HG02943 (cell line): Measurements from ENCODE around the gene RNF20.
"Not testable (repeated sequence)": the region's sequence is repeated elsewhere in the genome, so short reads cannot be mapped to it uniquely, and the experiment has no call there.

Experiments used
- ATAC-seq: cut with Tn5 transposase; IDR thresholded peaks from one replicate; pipeline ENCODE4 v1.9.1; 2021; ENCODE audit warnings: mild to moderate bottlenecking, low read depth, moderate library complexity; ENCODE audit not compliant: unreplicated experiment

The RNF20 gene

DNA sequence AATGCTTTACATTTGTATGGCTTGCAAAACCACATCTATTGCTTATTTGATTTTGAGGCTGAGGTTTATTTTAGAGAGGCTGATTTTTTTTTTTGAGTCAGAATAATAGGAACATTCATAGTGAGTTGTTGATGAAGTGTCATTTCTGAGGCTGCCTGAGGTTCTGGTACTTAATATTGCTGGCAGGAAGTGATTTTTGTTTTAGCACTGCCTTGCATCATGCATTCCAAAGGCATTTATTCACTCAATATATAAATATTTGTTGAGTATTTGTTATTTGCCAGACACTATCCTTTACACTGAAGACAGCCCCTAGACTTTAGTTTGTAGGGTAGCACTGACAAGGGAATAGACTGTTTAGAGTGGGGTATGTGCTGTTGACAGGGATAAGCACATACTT lies 2.7 kb downstream of the RNF20 start:
- ATAC-seq = no peak

DNA sequence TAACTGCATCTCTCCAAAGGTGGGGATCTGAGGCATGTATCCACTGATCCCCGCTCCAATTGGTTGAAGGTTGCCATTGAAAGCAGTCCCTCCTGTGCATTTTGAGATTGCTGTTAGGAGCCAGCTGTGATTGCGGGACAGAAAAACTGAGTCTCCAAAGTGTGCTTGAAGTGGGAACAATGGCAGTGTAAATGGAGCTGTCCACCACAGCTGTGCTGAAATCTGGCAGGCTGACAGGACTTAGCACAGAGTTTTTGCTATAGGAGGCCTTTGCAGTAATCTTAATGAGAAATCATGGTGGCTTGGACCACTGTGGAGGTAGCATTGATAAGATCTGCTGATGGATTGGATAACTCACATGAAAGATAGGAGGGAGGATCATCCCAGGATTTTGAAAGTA lies 3.3 kb downstream of the RNF20 start:
- ATAC-seq = no peak

DNA sequence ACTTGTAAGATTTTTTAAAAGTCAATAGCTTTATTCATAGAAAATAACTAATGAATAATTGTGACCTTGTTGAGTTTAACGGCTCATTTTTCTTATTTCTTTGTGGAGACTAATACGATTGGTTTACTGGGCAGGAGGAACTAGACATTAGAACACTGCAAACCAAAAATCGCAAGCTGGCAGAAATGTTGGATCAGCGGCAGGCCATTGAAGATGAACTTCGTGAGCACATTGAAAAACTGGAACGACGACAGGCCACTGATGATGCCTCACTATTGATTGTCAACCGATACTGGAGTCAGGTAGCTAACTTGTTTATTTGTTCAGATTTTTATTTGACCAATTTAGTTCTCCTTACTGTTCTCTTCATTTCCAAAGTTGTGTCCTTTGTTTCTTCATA lies 6.4 kb downstream of the RNF20 start:
- ATAC-seq = no peak

DNA sequence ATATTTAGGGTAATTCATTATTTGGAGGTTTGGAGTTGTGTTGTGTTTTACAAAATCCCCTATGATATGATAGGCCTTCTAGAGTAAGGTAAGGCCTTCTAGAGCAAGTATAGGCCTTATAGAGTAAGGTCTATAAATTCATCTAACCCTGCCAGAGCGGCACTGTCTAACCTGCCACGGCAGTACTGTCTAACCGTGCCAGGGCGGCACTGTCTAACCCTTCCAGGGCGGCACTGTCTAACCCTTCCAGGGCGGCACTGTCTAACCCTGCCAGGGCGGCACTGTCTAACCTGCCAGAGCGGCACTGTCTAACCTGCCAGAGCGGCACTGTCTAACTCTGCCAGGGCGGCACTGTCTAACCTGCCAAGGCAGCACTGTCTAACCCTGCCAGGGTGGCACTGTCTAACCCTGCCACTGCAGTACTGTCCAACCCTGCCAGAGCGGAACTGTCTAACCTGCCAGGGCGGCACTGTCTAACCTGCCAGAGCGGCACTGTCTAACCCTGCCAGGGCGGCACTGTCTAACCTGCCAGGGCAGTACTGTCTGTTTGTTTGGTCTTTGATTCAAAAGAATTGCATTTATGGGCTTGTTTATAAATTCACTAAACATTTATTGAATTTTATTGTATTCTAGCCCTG lies 9.6 kb downstream of the RNF20 start:
- ATAC-seq = no peak

DNA sequence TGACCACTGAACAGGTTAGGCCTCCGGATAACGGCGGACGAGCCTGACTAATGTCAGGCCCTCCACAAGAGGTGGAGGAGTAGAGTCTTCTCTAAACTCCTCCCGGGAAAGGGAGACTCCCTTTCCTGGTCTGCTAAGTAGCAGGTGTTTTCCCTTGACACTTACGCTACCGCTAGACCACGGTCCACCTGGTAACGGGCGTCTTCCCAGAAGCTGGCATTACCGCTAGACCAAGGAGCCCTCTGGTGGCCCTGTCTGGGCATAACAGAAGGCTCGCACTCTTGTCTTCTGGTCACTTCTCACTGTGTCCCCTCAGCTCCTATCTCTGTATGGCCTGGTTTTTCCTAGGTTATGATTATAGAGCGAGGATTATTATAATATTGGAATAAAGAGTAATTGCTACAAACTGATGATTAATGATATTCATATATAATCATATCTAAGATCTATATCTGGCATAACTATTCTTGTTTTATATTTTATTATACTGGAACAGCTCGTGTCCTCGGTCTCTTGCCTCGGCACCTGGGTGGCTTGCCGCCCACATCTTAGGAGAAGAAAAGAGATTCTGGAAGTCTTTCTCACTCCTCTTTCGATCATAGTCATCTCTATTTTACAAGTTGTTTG lies 15.9 kb downstream of the RNF20 start:
- not testable (repeated sequence) for ATAC-seq

DNA sequence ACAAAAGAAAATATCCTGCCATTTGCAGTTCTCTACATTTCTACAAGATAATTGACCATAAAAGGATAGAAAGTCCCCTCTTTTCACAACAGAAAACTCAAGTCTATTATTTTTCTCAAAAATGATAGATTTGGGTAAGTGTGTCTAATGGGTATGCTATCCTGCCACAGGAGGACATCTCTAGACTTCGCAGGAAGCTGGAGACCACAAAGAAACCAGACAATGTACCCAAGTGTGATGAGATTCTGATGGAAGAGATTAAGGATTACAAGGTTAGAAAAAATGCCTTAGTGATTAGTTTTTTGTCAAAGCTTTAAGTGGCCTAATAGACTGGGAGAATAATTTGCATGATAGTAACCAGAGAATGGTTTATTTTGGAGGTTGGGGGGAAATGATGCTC lies 28.1 kb downstream of the RNF20 start:
- no peak for ATAC-seq

DNA sequence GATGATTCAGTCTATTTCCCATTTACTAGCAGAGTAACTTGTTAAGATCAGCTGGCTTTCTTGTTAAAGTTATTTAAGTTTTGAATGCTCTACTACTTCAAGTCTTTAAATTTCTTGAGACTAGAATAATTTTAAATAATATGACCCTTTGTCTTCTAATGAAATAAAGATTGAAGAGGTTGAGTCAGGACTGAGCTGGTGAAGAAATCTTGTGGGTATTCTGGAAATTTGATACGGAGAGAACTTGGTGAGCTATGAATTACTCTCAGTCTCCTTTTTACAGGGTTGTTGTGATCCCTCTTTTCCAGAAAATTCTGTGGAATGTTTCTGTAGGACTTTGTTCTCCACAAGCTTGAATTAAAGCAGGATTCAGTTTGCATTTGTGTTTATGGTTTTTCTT lies 29.3 kb downstream of the RNF20 start:
- no peak for ATAC-seq

DNA sequence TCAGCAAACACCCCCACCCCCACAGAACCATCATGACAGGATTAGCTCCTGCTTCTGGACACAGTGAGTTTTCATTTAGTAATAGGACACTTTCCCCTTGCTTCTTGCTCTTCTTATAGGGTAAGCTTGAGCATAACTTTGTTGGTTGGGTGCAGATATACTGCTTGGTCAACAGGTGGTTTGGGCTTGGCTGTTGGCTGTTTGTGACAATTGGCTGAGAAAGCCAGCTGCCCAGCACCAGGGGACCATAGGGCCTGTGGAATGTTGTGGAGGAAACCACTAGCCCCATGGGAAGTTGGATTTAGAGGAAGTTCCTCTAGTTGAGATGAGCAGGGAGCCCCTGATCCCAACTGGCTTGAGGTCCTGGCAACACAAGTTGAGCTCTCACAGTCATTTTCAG lies 30.6 kb downstream of the RNF20 start:
- ATAC-seq = no peak

DNA sequence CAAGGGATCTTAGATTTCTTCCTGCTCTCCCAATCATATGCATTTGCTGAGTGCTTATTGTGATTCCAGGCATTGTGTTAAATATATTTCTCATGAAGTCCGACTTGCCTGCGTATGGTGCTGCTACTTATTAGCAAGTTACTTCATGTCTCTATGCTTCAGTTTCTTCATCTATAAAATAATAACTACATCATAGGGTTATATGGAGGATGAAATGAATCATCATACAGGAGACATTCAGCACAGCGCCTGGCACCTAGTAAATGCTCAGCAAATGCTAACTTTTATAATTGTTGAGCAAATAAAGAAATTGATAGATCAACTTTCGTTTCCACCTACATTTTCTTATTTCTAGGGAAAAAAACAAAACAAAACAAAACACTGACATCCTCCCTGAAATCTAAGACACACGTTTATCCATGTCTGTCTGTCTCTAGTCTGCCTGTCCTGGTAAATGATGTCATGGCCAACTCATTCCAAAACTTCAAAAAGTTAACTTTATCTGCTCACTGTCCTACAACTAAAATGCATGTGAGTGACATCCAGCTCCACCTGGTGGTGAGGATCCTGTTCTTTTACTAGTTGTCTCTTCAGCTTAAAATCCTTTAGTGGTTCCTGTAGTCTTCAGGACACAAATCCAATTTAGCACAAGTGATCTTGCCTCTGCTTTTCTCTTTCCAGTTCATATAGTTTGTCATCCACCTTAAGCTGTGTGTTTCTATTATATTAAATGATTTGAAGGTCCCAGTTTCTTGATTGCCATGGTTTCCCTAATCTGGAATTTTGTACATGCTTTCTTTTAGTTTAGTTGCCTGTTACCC lies 33.5 kb downstream of the RNF20 start:
- ATAC-seq = no peak

DNA sequence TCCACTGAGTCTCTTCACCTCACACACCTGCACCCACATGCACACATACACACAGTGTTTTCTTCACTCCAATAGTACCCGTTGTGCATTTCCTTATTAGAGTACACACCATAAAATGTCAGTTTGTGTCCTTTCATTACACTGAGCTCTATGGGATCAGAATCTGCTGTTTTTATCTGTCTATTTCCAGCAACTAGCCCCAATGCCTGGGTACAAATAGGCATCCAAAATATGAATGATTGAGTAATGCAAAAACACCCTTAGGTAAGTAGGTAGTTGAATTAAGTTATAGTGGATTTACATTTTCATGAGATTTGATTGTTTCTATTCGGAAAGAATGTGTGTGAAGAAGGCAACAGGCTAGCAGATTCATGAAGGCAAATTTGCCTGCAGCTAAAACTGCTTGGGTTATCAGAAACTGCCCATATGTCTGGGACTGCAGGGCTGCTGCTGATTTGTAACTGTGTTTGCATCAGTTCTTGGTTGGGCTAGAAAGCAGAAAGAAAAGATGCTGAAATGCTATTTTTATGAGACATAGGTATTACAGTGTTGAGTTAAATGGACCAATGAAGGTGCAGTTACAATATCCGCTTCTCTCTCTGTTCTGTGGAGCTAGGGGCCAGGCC lies 34.2 kb downstream of the RNF20 start:
- no peak for ATAC-seq

DNA sequence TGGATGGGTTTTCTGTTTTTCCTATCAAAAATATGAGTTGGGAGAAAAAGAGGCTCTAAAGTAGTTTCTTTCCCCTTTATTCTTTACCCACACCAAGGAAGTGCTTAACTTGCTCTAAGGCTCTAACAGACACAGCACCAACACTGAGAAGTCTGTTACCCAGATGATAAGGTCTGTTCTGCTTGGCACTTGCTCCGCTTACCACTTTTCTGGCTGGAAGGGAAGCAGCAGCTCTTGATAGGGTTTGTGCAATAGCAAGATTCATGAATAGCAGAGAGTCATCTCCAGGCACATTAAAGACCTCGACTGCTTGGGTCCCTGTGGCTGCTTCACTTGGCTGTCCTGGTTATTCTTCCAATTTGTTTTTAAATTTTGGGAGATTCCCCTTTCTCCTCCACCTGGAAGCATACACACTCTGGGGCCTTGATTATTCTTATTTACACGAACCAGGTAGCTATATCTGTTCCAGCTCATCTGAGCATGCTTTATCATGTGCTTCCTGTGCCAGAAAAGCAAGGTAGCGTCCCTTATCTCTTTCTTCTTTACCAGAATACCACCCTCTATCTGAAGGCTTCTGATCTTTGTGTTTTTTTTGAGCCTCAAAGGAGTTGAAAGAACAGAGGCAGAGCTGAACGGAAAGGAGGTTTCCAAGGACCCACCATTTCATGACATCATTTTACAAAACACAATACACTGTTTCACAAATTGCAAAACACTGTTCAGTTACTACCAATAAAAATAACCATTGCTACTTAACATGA lies 36.3 kb downstream of the RNF20 start:
- ATAC-seq = no peak

DNA sequence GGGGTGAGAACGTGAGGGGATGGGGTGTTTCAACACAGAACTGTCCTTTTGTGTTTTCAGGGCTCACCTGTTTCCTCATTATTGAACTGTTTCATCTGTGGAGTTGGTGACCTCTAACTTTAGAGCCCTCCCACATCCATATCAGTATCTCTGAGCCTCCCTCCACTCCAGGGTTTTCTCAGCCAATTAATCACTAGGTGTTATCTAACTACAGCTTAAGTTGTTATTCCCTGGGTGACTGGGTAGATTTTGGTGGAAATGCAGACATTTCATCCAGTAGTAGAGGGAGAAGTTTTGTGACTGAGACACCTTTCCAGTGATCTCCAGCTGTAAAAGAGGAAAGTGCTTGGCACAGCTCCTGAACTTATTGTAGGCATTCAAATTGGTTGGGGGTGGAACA lies 37.5 kb downstream of the RNF20 start:
- ATAC-seq = no peak

DNA sequence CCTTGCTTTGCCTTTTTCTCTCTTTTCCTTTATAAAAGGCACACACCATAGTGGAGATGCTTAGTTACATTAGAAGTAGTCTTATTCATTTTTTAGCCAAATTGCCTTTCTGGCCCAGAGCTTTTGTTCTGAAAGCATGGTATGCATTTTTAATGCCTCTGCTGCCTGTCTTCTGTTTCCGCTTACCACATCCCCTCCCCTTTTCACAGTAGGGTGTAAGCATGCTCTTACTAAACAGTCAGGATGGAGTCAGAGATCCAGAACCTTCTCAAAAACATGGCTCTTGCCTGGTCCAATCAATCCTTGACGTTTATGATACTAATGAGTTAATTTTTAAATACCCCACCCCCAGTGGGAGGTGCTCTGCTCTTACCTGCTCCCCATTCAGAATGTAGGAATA lies 38.7 kb downstream of the RNF20 start:
- no peak for ATAC-seq

DNA sequence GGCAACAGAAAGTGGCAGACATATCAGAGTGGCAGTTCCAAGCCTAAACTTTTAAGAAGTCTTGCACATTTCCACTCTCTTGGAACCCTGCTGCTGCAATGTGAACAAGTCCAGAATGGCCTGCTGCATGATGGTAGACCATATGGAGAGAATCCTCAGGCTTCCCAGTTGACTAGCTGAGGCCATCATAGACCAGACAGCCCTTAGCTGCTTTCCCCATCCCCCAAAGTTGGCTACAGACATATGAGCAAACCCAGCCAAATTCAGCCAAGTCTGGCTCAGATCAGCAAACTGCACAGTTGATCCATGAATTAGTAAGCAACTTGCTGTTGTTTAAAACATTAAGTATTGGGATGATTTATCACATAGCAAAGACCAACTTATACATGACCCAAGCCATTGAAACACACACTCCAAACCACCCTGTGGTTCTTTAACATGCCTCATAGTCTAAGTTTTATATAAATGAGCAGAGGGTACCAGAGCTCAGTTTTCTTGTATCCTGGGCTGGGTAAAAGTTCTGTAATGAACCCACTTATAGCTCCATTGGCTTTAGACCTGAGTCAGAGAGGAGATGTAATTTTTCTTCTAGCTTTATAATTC lies 41.2 kb downstream of the RNF20 start:
- ATAC-seq = no peak

DNA sequence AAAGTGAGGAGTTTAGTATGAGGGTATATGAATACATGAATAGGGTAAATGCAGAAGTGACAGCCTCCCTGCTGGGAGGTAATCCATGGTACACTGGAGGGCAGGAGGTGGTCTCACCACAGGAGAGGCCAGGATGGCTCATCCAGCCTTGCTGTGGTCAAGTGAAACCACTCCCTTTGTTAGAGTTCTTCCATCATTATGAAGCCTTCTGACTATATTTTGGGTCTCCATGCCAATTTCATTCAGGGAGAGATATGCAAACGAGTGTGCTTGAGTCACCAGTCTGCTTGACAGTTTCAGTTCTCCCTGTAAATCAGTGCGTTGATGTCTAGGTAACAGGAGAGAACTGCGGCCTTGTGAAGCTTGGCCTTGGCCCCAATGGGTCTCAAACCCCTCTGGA lies 44.7 kb downstream of the RNF20 start:
- no peak for ATAC-seq

DNA sequence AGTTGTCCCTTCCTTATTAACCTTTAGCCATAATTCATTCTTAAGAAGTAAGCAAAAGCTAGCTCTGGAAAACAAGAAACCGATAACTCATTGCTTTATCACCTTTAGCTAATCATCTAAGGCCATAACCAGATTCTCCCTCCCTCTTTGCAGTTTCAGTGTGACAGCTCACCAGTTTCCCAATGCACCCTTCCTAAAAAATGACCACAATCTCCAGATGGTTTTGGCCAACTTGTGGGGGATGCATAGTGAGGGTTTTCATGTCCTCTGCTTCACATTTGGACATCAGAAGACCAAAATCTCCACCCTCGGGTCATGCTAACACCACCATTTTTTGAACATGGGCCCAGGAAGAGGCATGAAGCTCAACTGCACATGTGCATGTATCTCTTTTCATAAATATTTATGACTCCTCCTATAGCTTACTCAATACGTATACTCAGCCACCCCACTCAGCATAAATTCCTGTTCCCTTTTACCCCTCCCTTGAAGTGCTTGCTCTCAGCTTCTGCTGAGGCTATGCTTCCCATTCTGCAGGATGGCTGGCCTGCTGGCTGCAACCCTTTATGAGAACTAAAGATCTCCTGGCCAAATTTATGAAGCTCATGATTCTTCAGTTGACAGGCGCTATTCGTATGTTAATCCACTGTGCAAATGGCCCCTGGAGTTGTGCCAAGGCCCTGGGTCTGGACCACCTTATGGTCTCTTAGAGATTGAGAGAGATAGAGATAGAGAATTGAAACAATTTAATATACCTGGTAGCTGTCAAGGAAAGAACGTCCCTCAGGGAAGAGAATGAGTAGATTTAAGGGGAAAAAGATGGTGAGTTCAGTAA lies 46.3 kb downstream of the RNF20 start:
- no peak for ATAC-seq

DNA sequence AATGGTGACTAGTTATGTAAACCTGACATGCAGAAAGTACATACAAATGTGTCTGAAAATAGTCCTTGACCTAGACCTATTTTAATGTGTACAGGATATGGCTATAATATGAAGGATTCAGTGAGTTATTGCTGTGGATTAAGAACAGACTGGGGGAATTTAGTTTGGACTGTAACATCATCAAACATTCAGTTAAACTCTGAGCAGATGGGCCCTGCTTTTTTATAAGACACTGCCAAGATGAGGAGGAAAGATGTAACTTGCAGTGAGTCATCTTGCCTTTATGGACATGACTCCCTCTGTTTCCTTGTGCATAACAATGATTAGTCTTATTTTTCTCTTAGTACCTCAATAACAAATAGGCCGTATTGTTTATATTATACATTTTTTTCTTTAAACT lies 48.9 kb downstream of the RNF20 start:
- ATAC-seq = no peak

DNA sequence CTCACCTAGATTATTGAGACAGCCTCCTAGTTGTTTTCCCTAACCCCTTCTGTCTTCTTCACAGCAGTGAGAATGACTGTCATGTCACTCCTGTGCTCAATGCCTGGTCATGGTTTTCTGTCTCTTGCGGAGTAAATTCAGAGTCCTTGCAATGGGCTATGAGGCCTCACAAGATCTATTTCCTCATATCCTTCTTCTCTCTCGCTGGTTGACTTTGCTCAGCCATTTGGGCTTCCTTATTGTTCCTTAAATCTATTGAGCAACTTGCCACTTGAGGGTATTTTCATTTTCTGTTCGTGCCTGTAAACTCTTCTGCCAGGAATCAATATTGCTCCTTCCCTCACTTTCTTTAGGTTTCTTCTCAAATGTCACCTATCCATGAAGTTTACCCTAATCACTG lies 52.1 kb downstream of the RNF20 start:
- ATAC-seq = no peak

DNA sequence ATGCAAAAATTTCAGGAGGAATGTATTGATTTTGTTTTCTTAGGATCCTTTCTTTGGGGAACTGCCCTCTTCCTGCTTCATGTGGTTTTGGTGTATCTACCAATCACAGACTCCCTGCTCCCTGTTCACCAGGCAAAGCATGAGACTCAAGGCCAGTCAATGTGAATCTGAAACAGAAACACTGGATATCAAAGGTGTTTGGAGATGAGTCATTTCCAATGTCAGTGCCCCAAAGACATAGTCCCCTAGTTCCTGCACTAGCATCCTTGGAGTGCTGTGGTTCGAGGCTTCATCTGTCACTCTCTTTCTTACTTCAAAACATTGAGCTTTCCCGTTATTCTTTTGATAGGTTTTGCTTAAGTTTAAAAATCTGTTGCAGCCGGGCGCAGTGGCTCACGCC lies 53.0 kb downstream of the RNF20 start:
- no peak for ATAC-seq
